NT2/D1 (cell line): Measurements from ENCODE around the gene MBOAT2.

Source experiments
- DNase-seq: peaks from one replicate; pipeline ENCODE4 v3.0.0-alpha.2; 2011; ENCODE audit warnings: low read depth, low spot score
- H3K27me3 ChIP-seq: 2 replicates; pipeline ENCODE4 v1.6.0; 2011; ENCODE audit warnings: mild to moderate bottlenecking; ENCODE audit not compliant: insufficient read length, insufficient read depth
- H3K36me3 ChIP-seq: 2 replicates; pipeline ENCODE4 v1.6.1; 2011; ENCODE audit warnings: mild to moderate bottlenecking, low read length, mixed read lengths; ENCODE audit not compliant: insufficient read depth, insufficient read length
- H3K4me1 ChIP-seq: 2 replicates; pipeline ENCODE4 v1.5.1; 2011; ENCODE audit not compliant: insufficient read depth, insufficient read length
- H3K4me3 ChIP-seq: 2 replicates; pipeline ENCODE4 v1.5.1; 2011; ENCODE audit warnings: low read depth; ENCODE audit not compliant: insufficient read length
- H3K9ac ChIP-seq: 2 replicates; pipeline ENCODE4 v1.6.0; 2011; ENCODE audit warnings: low read depth; ENCODE audit not compliant: insufficient read length
- H3K9me3 ChIP-seq: 2 replicates; pipeline ENCODE4 v1.5.1; 2011; ENCODE audit warnings: mild to moderate bottlenecking, low read length; ENCODE audit not compliant: insufficient read depth
- SUZ12 ChIP-seq: IDR thresholded peaks from 2 replicates; pipeline ENCODE4 v1.6.1; 2011; ENCODE audit not compliant: insufficient read length, insufficient read depth; ENCODE audit errors: extremely low read depth
- YY1 ChIP-seq: IDR thresholded peaks from 2 replicates; pipeline ENCODE4 v1.6.1; 2011; ENCODE audit not compliant: insufficient read length, insufficient read depth
- ZNF274 ChIP-seq: IDR thresholded peaks from 2 replicates; pipeline ENCODE4 v1.6.1; 2011; ENCODE audit warnings: mild to moderate bottlenecking, low read depth, low read length

The MBOAT2 gene

GRCh38 chr2:8884812-8885211 is 118.7 kb downstream of the MBOAT2 start:
- Histone ChIP-seq H3K36me3 (peaks cover 20% of the 10 kb centered on the region), H3K9me3 (no peaks in the 10 kb centered on the region), H3K27me3 (no peaks in the 10 kb centered on the region), H3K4me3 (no peak overlapping the region), H3K4me1 (no peaks in the 10 kb centered on the region), H3K9ac (no peak overlapping the region)
- DNase-seq, result no peak
- TF ChIP-seq ZNF274, result no peak
- no peak for TF ChIP-seq SUZ12
- TF ChIP-seq YY1, result no peak

- TF ChIP-seq ZNF274 (no peak), YY1 (no peak), SUZ12 (no peak)
- H3K4me1 ChIP-seq, result no peaks in the 10 kb centered on the region
- H3K9me3 ChIP-seq, result no peaks in the 10 kb centered on the region
- no peaks in the 10 kb centered on the region for H3K27me3 ChIP-seq
- peaks cover 30% of the 10 kb centered on the region for H3K36me3 ChIP-seq
- peak; percentile 46 for DNase-seq
- no peak overlapping the region for H3K4me3 ChIP-seq
- no peak overlapping the region for H3K9ac ChIP-seq
These were observed 121.4 kb downstream of the MBOAT2 start for GRCh38 chr2:8882094-8882493.

- H3K4me3 ChIP-seq, result no peak overlapping the region
- peaks cover 42% of the 10 kb centered on the region for H3K36me3 ChIP-seq
- no peak for DNase-seq
- TF ChIP-seq YY1 (no peak), SUZ12 (no peak), ZNF274 (no peak)
- H3K9me3 ChIP-seq, result no peaks in the 10 kb centered on the region
- no peaks in the 10 kb centered on the region for H3K4me1 ChIP-seq
- no peak overlapping the region for H3K9ac ChIP-seq
- no peaks in the 10 kb centered on the region for H3K27me3 ChIP-seq
These were observed 125.6 kb downstream of the MBOAT2 start for GRCh38 chr2:8877894-8878293.

- Histone ChIP-seq H3K36me3 (peaks cover 41% of the 10 kb centered on the region), H3K4me3 (no peak overlapping the region), H3K4me1 (no peaks in the 10 kb centered on the region), H3K9me3 (no peaks in the 10 kb centered on the region), H3K9ac (no peak overlapping the region), H3K27me3 (no peaks in the 10 kb centered on the region)
- TF ChIP-seq SUZ12, result no peak
- no peak for TF ChIP-seq YY1
- no peak for TF ChIP-seq ZNF274
- DNase-seq, result no peak
These were observed 126.2 kb downstream of the MBOAT2 start for GRCh38 chr2:8877332-8877731.

- TF ChIP-seq SUZ12, result no peak
- TF ChIP-seq ZNF274, result no peak
- no peak for TF ChIP-seq YY1
- DNase-seq, result no peak
- Histone ChIP-seq H3K4me3 (no peak overlapping the region), H3K4me1 (no peaks in the 10 kb centered on the region), H3K9ac (no peak overlapping the region), H3K27me3 (no peaks in the 10 kb centered on the region), H3K36me3 (peaks cover 40% of the 10 kb centered on the region), H3K9me3 (no peaks in the 10 kb centered on the region)
These were observed 126.9 kb downstream of the MBOAT2 start for GRCh38 chr2:8876628-8877027.

GRCh38 chr2:8872821-8873432 is 130.6 kb downstream of the MBOAT2 start:
- H3K4me1 ChIP-seq, result no peaks in the 10 kb centered on the region
- no peak for TF ChIP-seq ZNF274
- no peak for TF ChIP-seq SUZ12
- no peak for TF ChIP-seq YY1
- H3K9me3 ChIP-seq, result no peaks in the 10 kb centered on the region
- no peak overlapping the region for H3K4me3 ChIP-seq
- H3K9ac ChIP-seq, result no peak overlapping the region
- DNase-seq, result peak; percentile 46
- H3K27me3 ChIP-seq, result no peaks in the 10 kb centered on the region
- peaks cover 32% of the 10 kb centered on the region for H3K36me3 ChIP-seq

- H3K9me3 ChIP-seq, result no peaks in the 10 kb centered on the region
- H3K27me3 ChIP-seq, result no peaks in the 10 kb centered on the region
- TF ChIP-seq SUZ12 (no peak), ZNF274 (no peak), YY1 (no peak)
- H3K36me3 ChIP-seq, result peaks cover 12% of the 10 kb centered on the region
- H3K4me3 ChIP-seq, result no peak overlapping the region
- no peak for DNase-seq
- H3K4me1 ChIP-seq, result no peaks in the 10 kb centered on the region
- no peak overlapping the region for H3K9ac ChIP-seq
These were observed 133.0 kb downstream of the MBOAT2 start for GRCh38 chr2:8870441-8870840.

GRCh38 chr2:8867363-8867762 is 136.1 kb downstream of the MBOAT2 start:
- DNase-seq, result no peak
- Histone ChIP-seq H3K4me1 (no peaks in the 10 kb centered on the region), H3K9me3 (no peaks in the 10 kb centered on the region), H3K36me3 (peaks cover 13% of the 10 kb centered on the region), H3K27me3 (no peaks in the 10 kb centered on the region), H3K4me3 (no peak overlapping the region), H3K9ac (no peak overlapping the region)
- TF ChIP-seq ZNF274, result no peak
- no peak for TF ChIP-seq SUZ12
- TF ChIP-seq YY1, result no peak
